Measurements from ENCODE around the gene MAP4K1. TPM values are rescaled to one million over a fixed set of nuclear protein-coding genes. Genes with fewer than 3 reads are reported as not detected.
"Not testable (repeated sequence)": the region's sequence is repeated elsewhere in the genome, so short reads cannot be mapped to it uniquely, and the experiment has no call there.

The MAP4K1 gene
- total RNA-seq, 1 donor from 2014 or later: not detected

- DNase-seq (ENCODE audit: low read depth in 2 of 2): not testable (repeated sequence)
Measured at GRCh38 chr19:38579304-38579703, 38.4 kb downstream of the MAP4K1 start.

- DNase-seq (ENCODE audit: low read depth in 2 of 2): no peak
Measured at GRCh38 chr19:38577826-38578225, 39.9 kb downstream of the MAP4K1 start.

DNA sequence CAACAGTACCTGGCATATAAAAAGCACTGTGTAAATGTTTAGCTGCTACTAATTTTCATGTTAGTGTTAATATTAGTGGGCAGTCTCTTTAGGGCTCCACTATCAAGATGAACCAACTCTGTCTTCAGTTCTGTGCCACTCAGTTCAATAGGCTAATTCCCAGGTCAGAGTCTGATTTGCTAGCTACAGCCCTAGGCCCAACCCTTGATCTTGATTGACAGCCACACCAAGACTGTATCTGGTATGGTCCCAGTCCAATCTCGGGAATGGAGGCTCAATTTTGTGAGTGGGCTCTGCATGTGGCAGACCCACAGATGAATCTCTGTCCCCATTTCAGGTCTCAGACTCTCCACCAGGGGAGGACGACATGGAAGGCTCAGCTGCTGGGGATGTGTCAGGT is 46.1 kb downstream of the MAP4K1 start:
- DNase-seq (ENCODE audit: low read depth in 2 of 2): no peak

DNA sequence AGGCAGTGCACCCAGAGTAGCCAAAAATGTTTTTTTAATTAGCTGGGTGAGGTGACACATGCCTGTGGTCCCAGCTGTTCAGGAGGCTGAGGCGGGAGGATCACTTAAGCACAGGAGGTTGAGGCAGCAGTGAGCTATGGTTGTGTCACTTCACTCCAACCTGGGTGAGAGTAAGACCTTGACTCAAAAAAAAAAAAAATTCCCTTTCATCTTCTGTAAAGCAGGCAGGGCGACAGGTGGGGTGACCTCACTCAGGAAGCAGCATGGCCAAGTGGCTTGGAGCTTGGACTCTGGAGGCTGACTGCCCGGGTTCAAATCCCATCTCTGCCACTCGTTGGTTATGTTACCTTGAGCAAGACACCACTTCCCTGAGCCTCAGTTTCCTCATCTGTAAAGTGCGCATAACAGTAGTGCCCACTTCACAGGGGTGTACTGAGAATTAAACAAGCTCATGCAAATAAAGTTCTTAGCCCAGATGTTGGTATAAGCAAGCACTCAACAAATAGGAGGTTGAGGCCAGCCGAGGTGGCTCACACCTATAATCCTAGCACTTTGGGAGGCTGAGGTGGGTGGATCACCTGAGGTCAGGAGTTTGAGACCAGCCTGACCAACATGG is 48.3 kb downstream of the MAP4K1 start:
- DNase-seq (ENCODE audit: low read depth in 2 of 2): no peak

DNA sequence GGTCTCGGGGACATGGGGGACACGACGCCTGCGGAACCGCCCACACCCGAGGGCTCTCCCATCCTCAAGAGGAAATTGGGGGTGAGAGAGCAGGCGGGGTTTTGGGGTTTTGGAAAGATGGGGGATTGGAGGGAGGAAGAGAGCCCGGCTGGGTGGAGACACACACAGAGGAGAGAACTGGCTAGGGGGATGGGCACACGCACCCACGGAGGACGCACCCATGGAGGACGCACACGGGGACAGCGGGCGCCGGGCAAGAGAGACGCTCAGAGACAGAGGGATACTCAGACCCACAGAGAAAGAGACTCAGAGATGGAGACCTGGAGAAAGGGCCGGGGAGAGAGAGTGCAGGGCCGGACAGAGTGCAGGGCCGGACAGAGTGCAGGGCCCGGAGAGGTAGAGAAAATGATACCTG is 52.1 kb downstream of the MAP4K1 start:
- no peak for DNase-seq (ENCODE audit: low read depth in 2 of 2)

- no peak for DNase-seq (ENCODE audit: low read depth in 2 of 2)
Measured at GRCh38 chr19:38564981-38565690, 52.6 kb downstream of the MAP4K1 start.

- DNase-seq (ENCODE audit: low read depth in 2 of 2): no peak
Measured at GRCh38 chr19:38563475-38563874, 54.3 kb downstream of the MAP4K1 start.

DNA sequence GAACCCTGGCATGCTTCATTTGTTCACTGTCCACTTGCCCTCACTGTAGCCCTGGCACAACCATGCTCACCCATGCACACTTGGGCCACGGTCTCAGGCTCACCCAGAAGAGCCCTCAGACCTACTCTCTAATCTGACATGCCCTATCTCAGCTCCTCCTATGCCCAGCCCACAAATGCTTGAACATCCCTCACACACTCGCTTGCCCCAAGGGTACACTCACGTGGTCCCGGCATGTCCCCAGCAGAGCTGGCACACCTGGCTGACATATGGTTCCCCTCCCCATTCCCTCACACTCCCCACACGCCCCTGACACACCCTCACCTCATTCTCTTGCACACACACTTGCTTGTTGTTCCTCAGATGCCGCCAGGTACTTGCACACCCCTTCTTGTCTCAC is 55.7 kb downstream of the MAP4K1 start:
- no peak for DNase-seq (ENCODE audit: low read depth in 2 of 2)

GRCh38 chr19:38561658-38562057 is 56.1 kb downstream of the MAP4K1 start:
- DNase-seq (ENCODE audit: low read depth in 2 of 2): no peak

DNA sequence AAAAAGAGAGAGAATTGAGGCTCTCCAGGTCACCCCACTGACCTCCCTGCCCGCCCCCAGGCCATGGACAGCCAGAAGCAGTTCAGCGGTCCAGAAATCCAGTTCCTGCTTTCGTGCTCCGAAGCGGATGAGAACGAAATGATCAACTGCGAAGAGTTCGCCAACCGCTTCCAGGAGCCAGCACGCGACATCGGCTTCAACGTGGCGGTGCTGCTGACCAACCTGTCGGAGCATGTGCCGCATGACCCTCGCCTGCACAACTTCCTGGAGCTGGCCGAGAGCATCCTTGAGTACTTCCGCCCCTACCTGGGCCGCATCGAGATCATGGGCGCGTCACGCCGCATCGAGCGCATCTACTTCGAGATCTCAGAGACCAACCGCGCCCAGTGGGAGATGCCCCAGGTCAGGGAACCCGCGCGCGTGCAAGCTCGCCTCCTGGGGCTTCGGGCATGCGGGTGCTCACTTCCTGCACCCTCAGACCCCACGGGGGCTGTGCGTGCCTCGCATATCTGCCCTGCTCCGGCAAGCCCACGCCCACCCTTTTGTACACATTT is 56.6 kb downstream of the MAP4K1 start:
- no peak for DNase-seq (ENCODE audit: low read depth in 2 of 2)

DNA sequence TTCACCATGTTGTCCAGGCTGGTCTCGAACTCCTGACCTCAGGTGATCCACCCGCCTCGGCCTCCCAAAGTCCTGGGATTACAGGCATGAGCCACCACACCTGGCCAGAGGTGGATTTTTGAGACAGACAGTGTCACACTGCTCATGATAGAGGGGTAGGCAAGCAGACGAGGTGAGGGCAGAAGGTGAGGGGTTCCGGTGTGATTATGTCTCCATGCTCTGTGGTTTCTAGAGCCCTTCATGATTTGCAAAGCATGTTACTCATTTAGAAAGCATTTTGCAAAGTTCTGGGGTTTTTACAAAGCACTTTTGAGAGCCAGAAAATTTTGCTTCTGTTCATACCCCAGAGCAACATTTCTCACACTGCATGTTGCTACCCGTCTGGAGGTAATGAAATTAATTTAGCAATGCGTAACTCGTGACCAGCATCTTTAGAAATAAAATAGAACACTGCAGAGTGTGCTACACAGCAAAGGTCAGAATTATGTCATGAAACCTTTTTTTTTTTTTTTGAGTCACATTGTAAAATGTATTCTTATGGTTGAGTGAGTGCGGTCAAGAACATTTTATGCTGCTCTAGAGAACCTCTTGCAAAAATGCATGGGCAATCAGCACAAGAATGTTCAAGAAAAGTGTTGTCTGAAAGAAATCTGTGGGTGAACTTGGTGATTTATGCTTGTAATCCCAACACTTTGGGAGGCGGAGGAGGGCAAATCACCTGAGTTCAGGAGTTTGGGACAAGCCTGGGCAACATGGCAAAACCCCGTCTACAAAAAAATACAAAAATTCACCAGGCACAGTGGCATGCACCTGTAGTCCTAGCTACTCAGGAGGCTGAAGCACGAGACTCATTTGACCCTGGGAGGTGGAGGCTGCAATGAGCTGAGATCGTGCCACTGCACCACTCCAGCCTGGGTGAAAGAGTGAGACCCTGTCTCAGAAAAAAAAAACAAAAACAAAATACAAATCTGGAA is 58.0 kb downstream of the MAP4K1 start:
- no peak for DNase-seq (ENCODE audit: low read depth in 2 of 2)

GRCh38 chr19:38558933-38559332 is 58.8 kb downstream of the MAP4K1 start:
- DNase-seq (ENCODE audit: low read depth in 2 of 2): not testable (repeated sequence)

GRCh38 chr19:38557205-38557799 is 60.5 kb downstream of the MAP4K1 start:
- no peak for DNase-seq (ENCODE audit: low read depth in 2 of 2)

GRCh38 chr19:38556521-38557174 is 61.1 kb downstream of the MAP4K1 start:
- no peak for DNase-seq (ENCODE audit: low read depth in 2 of 2)

DNA sequence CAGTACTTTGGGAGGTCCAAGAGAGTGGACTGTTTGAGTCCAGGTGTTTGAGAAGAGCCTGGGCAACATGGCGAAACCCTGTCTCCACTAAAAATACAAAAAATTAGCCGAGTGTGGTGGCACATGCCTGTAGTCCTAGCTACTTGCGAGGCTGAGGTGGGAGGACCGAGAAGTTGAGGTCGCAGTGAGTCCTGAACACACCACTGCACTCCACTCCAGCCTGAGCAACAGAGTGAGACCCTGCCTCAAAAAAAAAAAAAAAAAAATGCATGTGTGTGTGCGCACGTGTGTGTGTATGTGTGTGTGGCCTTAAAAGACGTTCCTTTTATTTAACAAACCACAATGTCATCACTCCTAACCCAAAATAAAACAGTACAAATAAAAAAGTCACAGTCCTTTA is 62.6 kb downstream of the MAP4K1 start:
- no peak for DNase-seq (ENCODE audit: low read depth in 2 of 2)

GRCh38 chr19:38554676-38555141 is 63.0 kb downstream of the MAP4K1 start:
- DNase-seq (ENCODE audit: low read depth in 2 of 2): no peak

GRCh38 chr19:38553239-38553638 is 64.5 kb downstream of the MAP4K1 start:
- not testable (repeated sequence) for DNase-seq (ENCODE audit: low read depth in 2 of 2)

- DNase-seq (ENCODE audit: low read depth in 2 of 2): no peak
Measured at GRCh38 chr19:38551450-38551813, 66.3 kb downstream of the MAP4K1 start.

GRCh38 chr19:38550376-38550775 is 67.4 kb downstream of the MAP4K1 start:
- no peak for DNase-seq (ENCODE audit: low read depth in 2 of 2)

DNA sequence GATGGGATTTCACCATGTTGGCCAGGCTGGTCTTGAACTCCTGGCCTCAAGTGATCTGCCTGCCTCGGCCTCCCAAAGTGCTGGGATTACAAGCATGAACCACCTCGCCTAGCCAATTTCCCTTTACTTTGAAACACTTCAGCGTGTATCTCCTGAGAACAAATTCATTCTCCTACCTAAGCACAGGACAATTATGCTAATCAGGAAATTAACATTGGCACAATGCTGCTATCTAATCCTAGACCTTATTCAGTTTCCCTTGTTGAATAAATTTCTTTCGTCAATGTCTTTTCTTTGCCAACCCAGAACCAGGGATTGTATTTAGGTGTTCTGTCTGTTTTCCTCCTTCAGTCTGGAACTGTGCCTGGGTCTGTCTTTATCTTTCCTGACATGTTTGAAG is 67.8 kb downstream of the MAP4K1 start:
- DNase-seq (ENCODE audit: low read depth in 2 of 2): no peak

DNA sequence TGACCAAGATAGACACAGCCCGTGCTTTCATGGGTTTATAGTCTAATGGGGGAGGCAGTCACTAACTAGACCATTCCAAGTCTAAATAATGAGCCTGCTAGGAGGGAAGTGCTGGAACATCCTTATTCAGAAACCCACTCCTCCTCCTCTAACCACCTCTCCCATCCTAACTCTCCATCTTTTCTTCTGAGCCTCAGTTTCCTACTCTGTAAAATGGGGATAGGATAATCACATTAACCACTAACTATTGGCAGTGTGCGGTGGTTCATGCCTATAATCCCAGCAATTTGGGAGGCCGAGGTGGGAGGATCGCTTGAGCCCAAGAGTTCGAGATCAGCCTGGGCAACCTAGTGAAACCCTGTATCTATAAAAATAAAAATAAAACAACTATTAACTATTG is 68.7 kb downstream of the MAP4K1 start:
- DNase-seq (ENCODE audit: low read depth in 2 of 2): no peak
